ENCODE data around the gene TEX264.

DNA sequence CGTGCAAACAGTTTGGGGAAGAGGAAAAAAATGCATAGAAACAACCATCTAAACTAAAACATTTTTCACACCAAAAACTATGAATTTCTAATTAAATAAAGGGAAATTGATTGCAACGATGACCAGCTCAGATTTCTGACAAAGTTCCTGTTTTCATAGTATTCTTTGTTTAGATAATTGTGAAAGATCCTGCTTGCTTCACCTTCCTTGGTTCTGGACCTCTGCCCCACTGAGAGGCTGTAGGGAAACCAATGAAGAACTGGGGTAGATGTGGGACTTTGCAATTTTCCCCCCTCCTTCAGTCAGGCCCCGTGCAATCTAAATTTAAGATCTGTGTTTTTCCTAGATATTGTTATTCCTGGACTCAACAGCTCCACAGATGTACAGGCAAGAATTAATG lies 13.8 kb upstream of the TEX264 start:
- TF ChIP-seq CTCF (conservative IDR thresholded peaks at IDR 0.05; ENCODE audit: low read length): no peak
- no peak for TF ChIP-seq EZH2phosphoT487 (IDR thresholded peaks at IDR 0.05; ENCODE audit: borderline replicate concordance)

Measured in Loucy (cell line).